Suprapubic skin (tissue), 4 donors: ENCODE measurements around the gene NPC1L1. TPM values are rescaled to one million over a fixed set of nuclear protein-coding genes. Genes with fewer than 3 reads are reported as not detected.

Experiments
- DNase-seq, 2 donors: peaks; one replicate each; pipeline ENCODE4 v3.0.0-alpha.2; 2019; ENCODE audit warnings: low spot score in 2 of 2
- H3K27ac ChIP-seq: fragments of 200-600 bp; sonication (generic); one replicate; pipeline ENCODE4 v1.5.1; 2019
- H3K27me3 ChIP-seq: fragments of 200-600 bp; sonication (generic); one replicate; pipeline ENCODE4 v1.5.1; 2019
- H3K36me3 ChIP-seq: fragments of 200-600 bp; sonication (generic); one replicate; pipeline ENCODE4 v1.5.1; 2019
- H3K4me1 ChIP-seq: fragments of 200-600 bp; sonication (generic); one replicate; pipeline ENCODE4 v1.5.1; 2019
- H3K4me3 ChIP-seq: fragments of 200-600 bp; sonication (generic); one replicate; pipeline ENCODE4 v1.5.1; 2019; ENCODE audit warnings: mild to moderate bottlenecking
- H3K9me3 ChIP-seq: fragments of 200-600 bp; sonication (generic); one replicate; pipeline ENCODE4 v1.5.1; 2019
- CTCF ChIP-seq, 2 donors: fragments of 200-600 bp in 1 of 2; fragments of 450-650 bp in 1 of 2; sonication (generic) in 1 of 2; IDR thresholded peaks; one replicate each; pipeline ENCODE4 v1.5.1; 2016 to 2019; ENCODE audit warnings: antibody characterized with exemption in 2 of 2, mild to moderate bottlenecking in 1 of 2, moderate library complexity in 1 of 2
- EP300 ChIP-seq: sonication (generic); formaldehyde crosslinking; IDR thresholded peaks from one replicate; pipeline ENCODE4 v1.6.1; 2017; ENCODE audit warnings: antibody characterized with exemption
- POLR2A ChIP-seq, 2 donors: fragments of 450-650 bp; IDR thresholded peaks; one replicate each; pipeline ENCODE4 v1.6.1; 2017; ENCODE audit warnings: antibody characterized with exemption in 2 of 2, mild to moderate bottlenecking in 2 of 2, moderate library complexity in 2 of 2
- POLR2AphosphoS5 ChIP-seq, 3 donors: sonication (generic); formaldehyde crosslinking; IDR thresholded peaks; one replicate each; pipeline ENCODE4 v1.6.1; 2017; ENCODE audit warnings: antibody characterized with exemption in 3 of 3
- WGBS: methylation state at CpG from one replicate; pipeline ENCODE4 v1.1.5; 2018; 5-methylcytosine and 5-hydroxymethylcytosine counted together
- total RNA-seq, 4 donors: library from RNA; depleted of rRNA; stranded (reverse); fragments of >200 nt; gene quantifications; one replicate each; pipeline ENCODE4 v1.1.0, GENCODE V29; 2016

NPC1L1 gene
- total RNA-seq, 4 donors from 2014 or later, result 0.24 TPM; not detected in 3

- Histone ChIP-seq H3K27ac (peak within 1 kb of the TSS; percentile 90), H3K27me3 (no peaks in the 10 kb centered on the region), H3K4me1 (peaks cover 29% of the 10 kb centered on the region), H3K36me3 (peaks cover 54% of the 10 kb centered on the region), H3K4me3 (peak within 1 kb of the TSS; percentile 79), H3K9me3 (no peaks in the 10 kb centered on the region)
- peak; percentile 96 for DNase-seq
- TF ChIP-seq CTCF (IDR thresholded peaks at IDR 0.05) (no peak), POLR2A (IDR thresholded peaks at IDR 0.05) (peak; percentile 34 to 85), EP300 (no peak), POLR2AphosphoS5 (IDR thresholded peaks at IDR 0.05) (peak; percentile 56 to 71 (median 68))
- WGBS, result 0% methylated on average over 10 of the region's 74 CpGs
Measured at GRCh38 chr7:44573464-44574286, 32.5 kb upstream of the NPC1L1 start, which contains the start of gene DDX56. Gene DDX56, minus strand, starts transcription at chr7:44573908. Its CDS starts 13 bp downstream, at chr7:44573895.

GRCh38 chr7:44572771-44573170, 31.6 kb upstream of the NPC1L1 start:
- Histone ChIP-seq H3K9me3 (no peaks in the 10 kb centered on the region), H3K27me3 (no peaks in the 10 kb centered on the region), H3K36me3 (peaks cover 56% of the 10 kb centered on the region), H3K27ac (no peak overlapping the region), H3K4me3 (peak overlapping the region; percentile 79), H3K4me1 (peaks cover 29% of the 10 kb centered on the region)
- 66% methylated on average over 5 of the region's 5 CpGs for WGBS
- no peak for TF ChIP-seq CTCF (IDR thresholded peaks at IDR 0.05)
- TF ChIP-seq EP300, result no peak
- TF ChIP-seq POLR2AphosphoS5 (IDR thresholded peaks at IDR 0.05), result no peak
- no peak for TF ChIP-seq POLR2A (IDR thresholded peaks at IDR 0.05)
- peak; percentile 26 to 31 for DNase-seq

- H3K9me3 ChIP-seq, result no peaks in the 10 kb centered on the region
- H3K4me1 ChIP-seq, result peaks cover 26% of the 10 kb centered on the region
- peaks cover 76% of the 10 kb centered on the region for H3K36me3 ChIP-seq
- WGBS, result 86% methylated on average over 7 of the region's 9 CpGs
- no peak overlapping the region for H3K27ac ChIP-seq
- no peaks in the 10 kb centered on the region for H3K27me3 ChIP-seq
- peak; percentile 40 to 60 for DNase-seq
- no peak for TF ChIP-seq CTCF (IDR thresholded peaks at IDR 0.05)
- TF ChIP-seq EP300, result no peak
- TF ChIP-seq POLR2A (IDR thresholded peaks at IDR 0.05), result no peak
- TF ChIP-seq POLR2AphosphoS5 (IDR thresholded peaks at IDR 0.05), result no peak
- H3K4me3 ChIP-seq, result no peak overlapping the region
Measured at GRCh38 chr7:44569959-44570358, 28.8 kb upstream of the NPC1L1 start.

GRCh38 chr7:44568771-44569560, 27.8 kb upstream of the NPC1L1 start:
- peak in 1 of 2 donors; percentile 62 for DNase-seq
- no peak for TF ChIP-seq CTCF (IDR thresholded peaks at IDR 0.05)
- TF ChIP-seq POLR2A (IDR thresholded peaks at IDR 0.05), result no peak
- no peak for TF ChIP-seq EP300
- no peak for TF ChIP-seq POLR2AphosphoS5 (IDR thresholded peaks at IDR 0.05)
- Histone ChIP-seq H3K9me3 (no peaks in the 10 kb centered on the region), H3K27me3 (no peaks in the 10 kb centered on the region), H3K4me3 (no peak overlapping the region), H3K4me1 (peaks cover 16% of the 10 kb centered on the region), H3K36me3 (peaks cover 85% of the 10 kb centered on the region), H3K27ac (no peak overlapping the region)
- WGBS, result 90% methylated on average over 17 of the region's 17 CpGs

- H3K27me3 ChIP-seq, result no peaks in the 10 kb centered on the region
- no peak overlapping the region for H3K4me3 ChIP-seq
- H3K4me1 ChIP-seq, result peaks cover 10% of the 10 kb centered on the region
- H3K9me3 ChIP-seq, result no peaks in the 10 kb centered on the region
- H3K36me3 ChIP-seq, result peaks cover 88% of the 10 kb centered on the region
- no peak for DNase-seq
- no peak for TF ChIP-seq CTCF (IDR thresholded peaks at IDR 0.05)
- TF ChIP-seq POLR2AphosphoS5 (IDR thresholded peaks at IDR 0.05), result no peak
- TF ChIP-seq POLR2A (IDR thresholded peaks at IDR 0.05), result no peak
- no peak overlapping the region for H3K27ac ChIP-seq
- WGBS, result 91% methylated on average over 6 of the region's 6 CpGs
Measured at GRCh38 chr7:44567884-44568283, 26.8 kb upstream of the NPC1L1 start.
